ENCODE measurements around the gene ANO4. TPM values are rescaled to one million over a fixed set of nuclear protein-coding genes. Genes with fewer than 3 reads are reported as not detected.

The ANO4 gene
- total RNA-seq, 2 donors from 2014 or later: 7.2 to 8.5 TPM

GRCh38 chr12:101107032-101107763 is 312.6 kb downstream of the ANO4 start:
- Histone ChIP-seq H3K27me3 (replicated peaks; ENCODE audit: insufficient read depth) (no peaks in the 10 kb centered on the region), H3K4me3 (no peak overlapping the region), H3K36me3 (no peaks in the 10 kb centered on the region), H3K27ac (no peak overlapping the region), H3K4me1 (replicated peaks) (no peaks in the 10 kb centered on the region), H3K9me3 (no peaks in the 10 kb centered on the region)
- 69% methylated on average over 4 of the region's 4 CpGs for WGBS
- no peak for DNase-seq (ENCODE audit: low spot score)
- intact Hi-C loops (cut with DNase I): no loop called here
- TF ChIP-seq, protein P1, sequence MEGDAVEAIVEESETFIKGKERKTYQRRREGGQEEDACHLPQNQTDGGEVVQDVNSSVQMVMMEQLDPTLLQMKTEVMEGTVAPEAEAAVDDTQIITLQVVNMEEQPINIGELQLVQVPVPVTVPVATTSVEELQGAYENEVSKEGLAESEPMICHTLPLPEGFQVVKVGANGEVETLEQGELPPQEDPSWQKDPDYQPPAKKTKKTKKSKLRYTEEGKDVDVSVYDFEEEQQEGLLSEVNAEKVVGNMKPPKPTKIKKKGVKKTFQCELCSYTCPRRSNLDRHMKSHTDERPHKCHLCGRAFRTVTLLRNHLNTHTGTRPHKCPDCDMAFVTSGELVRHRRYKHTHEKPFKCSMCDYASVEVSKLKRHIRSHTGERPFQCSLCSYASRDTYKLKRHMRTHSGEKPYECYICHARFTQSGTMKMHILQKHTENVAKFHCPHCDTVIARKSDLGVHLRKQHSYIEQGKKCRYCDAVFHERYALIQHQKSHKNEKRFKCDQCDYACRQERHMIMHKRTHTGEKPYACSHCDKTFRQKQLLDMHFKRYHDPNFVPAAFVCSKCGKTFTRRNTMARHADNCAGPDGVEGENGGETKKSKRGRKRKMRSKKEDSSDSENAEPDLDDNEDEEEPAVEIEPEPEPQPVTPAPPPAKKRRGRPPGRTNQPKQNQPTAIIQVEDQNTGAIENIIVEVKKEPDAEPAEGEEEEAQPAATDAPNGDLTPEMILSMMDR (IDR thresholded peaks at IDR 0.05): no peak
- TF ChIP-seq POLR2A (IDR thresholded peaks at IDR 0.05) (no peak), POLR2AphosphoS5 (IDR thresholded peaks at IDR 0.05) (no peak)

DNA sequence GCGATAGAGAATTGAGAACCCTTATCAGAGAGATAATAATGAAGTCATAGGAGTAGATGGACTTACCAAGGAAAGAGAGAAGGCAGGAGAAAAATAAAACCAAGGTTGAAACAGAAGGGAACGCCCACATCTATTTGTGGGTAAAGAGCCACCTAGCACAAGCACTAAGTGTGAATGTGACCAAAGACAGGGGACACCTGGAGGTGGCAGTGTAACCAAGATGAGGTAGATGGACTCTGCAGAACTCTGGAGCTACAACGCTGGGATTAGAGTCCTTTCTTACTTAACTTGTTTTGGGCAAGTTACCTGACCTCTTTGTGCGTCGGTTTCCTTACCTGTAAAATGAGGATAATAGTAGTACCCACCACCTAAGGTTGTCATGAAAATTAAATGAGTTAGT is 313.6 kb downstream of the ANO4 start:
- no peaks in the 10 kb centered on the region for H3K27me3 ChIP-seq (replicated peaks; ENCODE audit: insufficient read depth)
- H3K4me1 ChIP-seq (replicated peaks): no peaks in the 10 kb centered on the region
- no peaks in the 10 kb centered on the region for H3K36me3 ChIP-seq
- H3K9me3 ChIP-seq: no peaks in the 10 kb centered on the region
- no peak overlapping the region for H3K4me3 ChIP-seq
- intact Hi-C loops (cut with DNase I): no loop called here
- WGBS: 83% methylated on average over 5 of the region's 5 CpGs
- H3K27ac ChIP-seq: no peak overlapping the region
- no peak for DNase-seq (ENCODE audit: low spot score)
- no peak for TF ChIP-seq POLR2A (IDR thresholded peaks at IDR 0.05)
- no peak for TF ChIP-seq POLR2AphosphoS5 (IDR thresholded peaks at IDR 0.05)
- TF ChIP-seq, protein P1 (IDR thresholded peaks at IDR 0.05): no peak

GRCh38 chr12:101110866-101111265 is 316.3 kb downstream of the ANO4 start:
- intact Hi-C loops (cut with DNase I): no loop called here
- Histone ChIP-seq H3K4me1 (replicated peaks) (no peaks in the 10 kb centered on the region), H3K27me3 (replicated peaks; ENCODE audit: insufficient read depth) (no peaks in the 10 kb centered on the region), H3K36me3 (no peaks in the 10 kb centered on the region), H3K4me3 (no peak overlapping the region), H3K9me3 (no peaks in the 10 kb centered on the region), H3K27ac (no peak overlapping the region)
- DNase-seq (ENCODE audit: low spot score): no peak
- TF ChIP-seq, protein P1 (IDR thresholded peaks at IDR 0.05): no peak
- TF ChIP-seq POLR2A (IDR thresholded peaks at IDR 0.05): no peak
- no peak for TF ChIP-seq POLR2AphosphoS5 (IDR thresholded peaks at IDR 0.05)
- 83% methylated on average over 3 of the region's 3 CpGs for WGBS

DNA sequence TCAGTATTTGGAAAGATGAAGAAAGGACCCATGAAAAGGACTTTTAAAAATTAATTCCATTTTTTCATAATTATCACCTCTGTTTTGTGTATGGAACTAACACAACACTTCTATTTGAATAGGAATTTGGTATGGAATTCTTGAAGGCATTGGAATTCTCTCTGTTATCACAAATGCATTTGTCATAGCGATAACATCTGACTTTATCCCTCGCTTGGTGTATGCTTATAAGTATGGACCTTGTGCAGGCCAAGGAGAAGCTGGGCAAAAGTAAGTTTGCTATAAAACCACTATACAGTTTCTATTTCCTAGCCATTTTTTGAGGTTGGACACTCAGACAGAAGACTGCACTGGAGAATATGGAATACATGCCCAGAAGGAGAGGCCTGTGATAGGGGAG is 316.9 kb downstream of the ANO4 start:
- Histone ChIP-seq H3K4me1 (replicated peaks) (no peaks in the 10 kb centered on the region), H3K9me3 (no peaks in the 10 kb centered on the region), H3K36me3 (no peaks in the 10 kb centered on the region), H3K27me3 (replicated peaks; ENCODE audit: insufficient read depth) (no peaks in the 10 kb centered on the region), H3K4me3 (no peak overlapping the region), H3K27ac (no peak overlapping the region)
- intact Hi-C loops (cut with DNase I): no loop called here
- WGBS: 93% methylated on average over 2 of the region's 2 CpGs
- TF ChIP-seq, protein P1 (IDR thresholded peaks at IDR 0.05): no peak
- TF ChIP-seq POLR2AphosphoS5 (IDR thresholded peaks at IDR 0.05) (no peak), POLR2A (IDR thresholded peaks at IDR 0.05) (no peak)
- no peak for DNase-seq (ENCODE audit: low spot score)

DNA sequence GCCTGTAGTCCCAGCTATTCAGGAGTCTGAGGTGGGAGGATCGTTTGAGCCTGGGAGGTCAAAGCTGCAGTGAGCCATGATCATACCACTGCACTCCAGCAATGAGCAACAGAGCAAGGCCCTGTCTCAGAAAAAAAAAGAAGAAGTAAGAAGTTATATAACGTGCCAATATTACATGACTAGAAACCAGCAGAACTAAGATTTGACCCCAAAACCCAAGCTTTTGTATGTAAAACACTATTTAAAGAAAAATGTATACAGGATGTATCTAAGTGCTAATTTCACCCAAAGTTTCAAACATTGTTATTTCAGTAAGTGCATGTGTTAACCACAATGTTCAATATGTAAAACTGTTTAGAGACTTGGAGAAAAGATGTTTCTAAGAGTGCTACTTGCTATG is 320.8 kb downstream of the ANO4 start:
- no peak for DNase-seq (ENCODE audit: low spot score)
- Histone ChIP-seq H3K36me3 (no peaks in the 10 kb centered on the region), H3K9me3 (no peaks in the 10 kb centered on the region), H3K4me1 (replicated peaks) (no peaks in the 10 kb centered on the region), H3K27me3 (replicated peaks; ENCODE audit: insufficient read depth) (no peaks in the 10 kb centered on the region), H3K27ac (no peak overlapping the region), H3K4me3 (no peak overlapping the region)
- TF ChIP-seq, protein P1 (IDR thresholded peaks at IDR 0.05): no peak
- TF ChIP-seq POLR2A (IDR thresholded peaks at IDR 0.05) (no peak), POLR2AphosphoS5 (IDR thresholded peaks at IDR 0.05) (no peak)
- intact Hi-C loops (cut with DNase I): no loop called here
- WGBS: 81% methylated on average over 2 of the region's 2 CpGs

All from prostate gland (tissue), 2 donors.